ENCODE measurements around the gene TYMP. TPM values are rescaled to one million over a fixed set of nuclear protein-coding genes. Genes with fewer than 3 reads are reported as not detected.

TYMP gene
- total RNA-seq, 2 donors from 2014 or later, result 29.8 to 65.3 TPM

- DNase-seq (peak; percentile 38 to 85 (median 75)), ATAC-seq (no peak)
- TF ChIP-seq POLR2A (IDR thresholded peaks at IDR 0.05) (peak in 1 of 3 donors; percentile 48), CTCF (IDR thresholded peaks at IDR 0.05) (peak in 3 of 7 experiments; percentile 10 to 29 (median 24))
- Histone ChIP-seq H3K4me3 (peak overlapping the region in 1 of 2 donors; percentile 98), H3K4me1 (peaks cover 38% of the 10 kb centered on the region), H3K27ac (peak overlapping the region; percentile 80 to 89 (median 83)), H3K9me3 (no peaks in the 10 kb centered on the region), H3K36me3 (replicated peaks in 1 of 2; ENCODE audit: insufficient read depth in 1 of 2, low read depth in 2 of 2) (peaks cover 0 to 2% of the 10 kb centered on the region in 2 donors), H3K27me3 (no peaks in the 10 kb centered on the region)
- intact Hi-C loops (cut with DNase I), result loop anchor here (10.0 kb wide), 1 partner anchor 261 kb away; the partner anchor contains the start of gene TUBGCP6
- WGBS, 2 donors, result 42 to 89% methylated on average over 10 to 25 of the region's 41 CpGs
Observed at GRCh38 chr22:50505776-50506610, 23.8 kb downstream of the TYMP start.

- peaks cover 0 to 2% of the 10 kb centered on the region in 2 donors for H3K36me3 ChIP-seq (replicated peaks in 1 of 2; ENCODE audit: insufficient read depth in 1 of 2, low read depth in 2 of 2)
- ATAC-seq (no peak), DNase-seq (peak in 1 of 4 donors; percentile 41)
- no peak overlapping the region for H3K4me3 ChIP-seq
- TF ChIP-seq POLR2A (IDR thresholded peaks at IDR 0.05), result peak in 2 of 3 donors; percentile 1 to 27
- no peak for TF ChIP-seq CTCF (IDR thresholded peaks at IDR 0.05)
- H3K9me3 ChIP-seq, result no peaks in the 10 kb centered on the region
- no peaks in the 10 kb centered on the region for H3K27me3 ChIP-seq
- 53 to 73% methylated on average over 13 to 14 of the region's 14 CpGs for WGBS, 2 donors
- intact Hi-C loops (cut with DNase I), result loop anchor here (10.0 kb wide), 1 partner anchor 261 kb away; the partner anchor contains the start of gene TUBGCP6
- H3K4me1 ChIP-seq, result peaks cover 38% of the 10 kb centered on the region
- H3K27ac ChIP-seq, result peak overlapping the region; percentile 80 to 89 (median 83)
Observed at GRCh38 chr22:50505276-50505775, 24.5 kb downstream of the TYMP start.

DNA sequence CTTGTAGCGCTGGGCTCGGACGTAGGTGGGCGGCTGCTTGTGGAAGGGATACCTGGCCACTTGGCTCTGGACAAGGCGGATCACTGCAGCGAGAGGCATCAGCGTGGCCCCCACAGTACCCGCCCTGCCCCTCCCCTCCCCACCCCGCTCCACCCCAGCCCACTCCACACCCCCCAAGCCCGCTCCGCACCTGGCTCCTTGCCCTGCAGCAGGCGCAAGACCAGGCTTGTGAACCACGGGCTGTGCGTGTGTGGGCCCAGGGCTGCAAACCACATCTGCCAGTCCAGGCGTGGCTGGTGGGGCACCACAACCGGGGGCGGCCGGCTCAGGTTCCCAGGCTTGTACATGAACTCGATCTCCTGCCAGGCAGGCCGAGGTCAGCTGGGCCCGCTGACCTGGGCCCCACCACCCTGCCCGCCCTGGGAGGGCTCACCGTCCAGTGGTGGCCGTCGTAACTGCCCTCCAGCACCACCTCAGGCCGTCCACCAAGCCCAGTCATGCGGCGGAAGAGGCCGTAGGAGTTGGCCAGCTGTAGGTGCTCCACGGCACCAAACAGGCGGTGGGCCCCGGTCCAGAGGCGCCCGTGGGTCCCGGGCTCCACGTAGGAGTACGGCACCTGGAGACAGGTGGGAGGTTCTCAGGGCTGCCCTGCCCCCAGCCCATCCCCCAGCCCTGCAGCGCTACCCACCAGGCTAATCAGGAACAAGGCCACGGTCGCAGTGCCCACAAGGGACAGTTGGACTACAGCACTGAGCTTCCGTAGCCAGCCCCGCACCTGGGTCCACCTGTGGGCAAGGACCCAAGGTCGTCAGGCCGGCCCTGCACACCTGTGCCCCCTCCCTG, 25.2 kb downstream of the TYMP start:
- Histone ChIP-seq H3K9me3 (no peaks in the 10 kb centered on the region), H3K4me3 (no peak overlapping the region), H3K4me1 (peaks cover 38% of the 10 kb centered on the region), H3K27me3 (no peaks in the 10 kb centered on the region), H3K27ac (peak overlapping the region; percentile 80 to 89 (median 83)), H3K36me3 (replicated peaks in 1 of 2; ENCODE audit: insufficient read depth in 1 of 2, low read depth in 2 of 2) (peaks cover 0 to 2% of the 10 kb centered on the region in 2 donors)
- intact Hi-C loops (cut with DNase I), result loop anchor here (5.0 to 10.0 kb wide), 2 partner anchors 37 to 260 kb away; partner anchors contain the start of gene TUBGCP6
- peak; percentile 55 to 91 (median 86) for DNase-seq
- no peak for ATAC-seq
- WGBS, 2 donors, result 56% methylated on average over 33 of the region's 44 CpGs; no CpG with 5 or more reads in 1 of the 2 donors
- TF ChIP-seq POLR2A (IDR thresholded peaks at IDR 0.05) (no peak), CTCF (IDR thresholded peaks at IDR 0.05) (no peak)

GRCh38 chr22:50503475-50504145, 26.2 kb downstream of the TYMP start:
- WGBS, 2 donors, result 88 to 90% methylated on average over 20 to 26 of the region's 26 CpGs
- Histone ChIP-seq H3K4me1 (peaks cover 32% of the 10 kb centered on the region), H3K4me3 (no peak overlapping the region), H3K9me3 (no peaks in the 10 kb centered on the region), H3K27me3 (no peaks in the 10 kb centered on the region), H3K27ac (no peak overlapping the region), H3K36me3 (replicated peaks in 1 of 2; ENCODE audit: insufficient read depth in 1 of 2, low read depth in 2 of 2) (peaks cover 0 to 2% of the 10 kb centered on the region in 2 donors)
- TF ChIP-seq CTCF (IDR thresholded peaks at IDR 0.05) (no peak), POLR2A (IDR thresholded peaks at IDR 0.05) (no peak)
- DNase-seq, result peak in 1 of 4 donors; percentile 30
- intact Hi-C loops (cut with DNase I), result loop anchor here (5.0 to 10.0 kb wide), 2 partner anchors 36 to 259 kb away; partner anchors contain the start of gene TUBGCP6
- no peak for ATAC-seq
